DOHH2 (cell line): ENCODE results near the gene CD63.

ENCODE experiments used
- H3F3A ChIP-seq: fragments of 200-600 bp; sonication (generic), shearing (Covaris generic); 2 replicates; pipeline ENCODE4 v1.6.0; 2016; ENCODE audit warnings: antibody characterized with exemption, mild to moderate bottlenecking; ENCODE audit not compliant: control insufficient read depth, insufficient read depth
- H3K27ac ChIP-seq: fragments of 200-600 bp; sonication (generic); 2 replicates; pipeline ENCODE4 v1.5.1; 2014; ENCODE audit warnings: low read depth, mild to moderate bottlenecking, low read length, moderate library complexity
- H3K27me3 ChIP-seq: fragments of 200-600 bp; sonication (generic); 2 replicates; pipeline ENCODE4 v1.6.1; 2014; ENCODE audit warnings: mild to moderate bottlenecking, low read length, mixed read lengths; ENCODE audit not compliant: control insufficient read depth
- H3K36me3 ChIP-seq: fragments of 200-600 bp; sonication (generic); 2 replicates; pipeline ENCODE4 v1.6.1; 2014; ENCODE audit warnings: mild to moderate bottlenecking, low read length, moderate library complexity, mixed read lengths; ENCODE audit not compliant: control insufficient read depth
- H3K4me1 ChIP-seq: fragments of 200-600 bp; sonication (generic); 2 replicates; pipeline ENCODE4 v1.6.1; 2014; ENCODE audit warnings: mild to moderate bottlenecking, low read length, mixed read lengths; ENCODE audit not compliant: control insufficient read depth
- H3K4me2 ChIP-seq: fragments of 200-600 bp; sonication (generic); 2 replicates; pipeline ENCODE4 v1.6.0; 2014; ENCODE audit warnings: mild to moderate bottlenecking, low read length, moderate library complexity
- H3K4me3 ChIP-seq: fragments of 200-600 bp; sonication (generic); 2 replicates; pipeline ENCODE4 v1.5.1; 2014; ENCODE audit warnings: mild to moderate bottlenecking, low read length, mixed read lengths
- H3K79me2 ChIP-seq: fragments of 200-600 bp; sonication (generic); 2 replicates; pipeline ENCODE4 v1.6.1; 2014; ENCODE audit warnings: mild to moderate bottlenecking, low read length, mixed read lengths; ENCODE audit not compliant: control insufficient read depth
- H3K9me2 ChIP-seq: fragments of 200-600 bp; sonication (generic); replicated peaks from 2 replicates; pipeline ENCODE4 v1.6.1; 2014; ENCODE audit warnings: mild to moderate bottlenecking, low read length, mixed read lengths; ENCODE audit not compliant: control insufficient read depth
- H3K9me3 ChIP-seq: fragments of 200-600 bp; sonication (generic); 2 replicates; pipeline ENCODE4 v1.6.1; 2014; ENCODE audit warnings: antibody characterized with exemption, low read length, mixed read lengths; ENCODE audit not compliant: control insufficient read depth, insufficient read depth
- H4K20me1 ChIP-seq: fragments of 200-600 bp; sonication (generic); 2 replicates; pipeline ENCODE4 v1.6.0; 2014; ENCODE audit warnings: low read depth, mild to moderate bottlenecking, antibody characterized with exemption, low read length, moderate library complexity; ENCODE audit not compliant: control insufficient read depth, insufficient read depth
- CTCF ChIP-seq: fragments of 200-600 bp; sonication (generic); IDR thresholded peaks from one replicate; pipeline ENCODE4 v1.5.1; 2014; ENCODE audit warnings: antibody characterized with exemption, mild to moderate bottlenecking, low read depth, low read length; ENCODE audit not compliant: poor library complexity, severe bottlenecking
- EZH2phosphoT487 ChIP-seq: fragments of 200-600 bp; sonication (generic); IDR thresholded peaks from 2 replicates; pipeline ENCODE4 v1.6.1; 2017; ENCODE audit warnings: borderline replicate concordance, mild to moderate bottlenecking, antibody characterized with exemption, low read length, moderate library complexity, mixed read lengths

Gene CD63

GRCh38 chr12:55683676-55684075 is 45.1 kb downstream of the CD63 start:
- H4K20me1 ChIP-seq = no peaks in the 10 kb centered on the region
- peaks cover 8% of the 10 kb centered on the region for H3K27me3 ChIP-seq
- H3K4me1 ChIP-seq = peaks cover 22% of the 10 kb centered on the region
- no peaks in the 10 kb centered on the region for H3K36me3 ChIP-seq
- no peak overlapping the region for H3K4me3 ChIP-seq
- 0 out of 2 replicates have a peak, but pooled peaks cover 2% of the 10 kb centered on the region for H3F3A ChIP-seq
- H3K79me2 ChIP-seq = no peaks in the 10 kb centered on the region
- H3K9me2 ChIP-seq = no peaks in the 10 kb centered on the region
- no peaks in the 10 kb centered on the region for H3K9me3 ChIP-seq
- no peak overlapping the region for H3K27ac ChIP-seq
- TF ChIP-seq EZH2phosphoT487 (no peak), CTCF (no peak)
- no peak overlapping the region for H3K4me2 ChIP-seq

- Histone ChIP-seq H3K27ac (no peak overlapping the region), H3K79me2 (no peaks in the 10 kb centered on the region), H3K9me3 (no peaks in the 10 kb centered on the region), H3F3A (0 out of 2 replicates have a peak, but pooled peaks cover 2% of the 10 kb centered on the region), H4K20me1 (no peaks in the 10 kb centered on the region), H3K27me3 (peaks cover 8% of the 10 kb centered on the region), H3K9me2 (no peaks in the 10 kb centered on the region), H3K4me3 (peak overlapping the region; percentile 19), H3K4me2 (peak overlapping the region; percentile 51), H3K36me3 (no peaks in the 10 kb centered on the region), H3K4me1 (peaks cover 22% of the 10 kb centered on the region)
- TF ChIP-seq CTCF (no peak), EZH2phosphoT487 (no peak)
These were observed 46.6 kb downstream of the CD63 start for GRCh38 chr12:55682087-55682796.

- peak overlapping the region; percentile 51 for H3K4me2 ChIP-seq
- H3K36me3 ChIP-seq = no peaks in the 10 kb centered on the region
- H3K9me3 ChIP-seq = no peaks in the 10 kb centered on the region
- H3K27me3 ChIP-seq = peaks cover 8% of the 10 kb centered on the region
- H3F3A ChIP-seq = 0 out of 2 replicates have a peak, but pooled peaks cover 2% of the 10 kb centered on the region
- H3K27ac ChIP-seq = no peak overlapping the region
- H4K20me1 ChIP-seq = no peaks in the 10 kb centered on the region
- no peaks in the 10 kb centered on the region for H3K9me2 ChIP-seq
- H3K79me2 ChIP-seq = no peaks in the 10 kb centered on the region
- TF ChIP-seq CTCF (peak; percentile 44), EZH2phosphoT487 (no peak)
- H3K4me1 ChIP-seq = peaks cover 22% of the 10 kb centered on the region
- peak overlapping the region; percentile 19 for H3K4me3 ChIP-seq
These were observed 47.4 kb downstream of the CD63 start for GRCh38 chr12:55681142-55682077.
